Transverse colon (tissue), 4 donors: ENCODE results near the gene ANAPC15.

Experiments used
- EP300 ChIP-seq: sonication (generic); formaldehyde crosslinking; IDR thresholded peaks from one replicate; pipeline ENCODE4 v1.6.1; 2017; ENCODE audit warnings: antibody characterized with exemption, low read depth
- POLR2A ChIP-seq: fragments of 450-650 bp; IDR thresholded peaks from one replicate; pipeline ENCODE4 v1.6.1; 2016; ENCODE audit warnings: antibody characterized with exemption, mild to moderate bottlenecking, moderate library complexity
- POLR2AphosphoS5 ChIP-seq, 3 donors: sonication (generic); formaldehyde crosslinking; IDR thresholded peaks; one replicate each; pipeline ENCODE4 v1.6.1; 2016; ENCODE audit warnings: antibody characterized with exemption in 3 of 3
- TF ChIP-seq, protein P1 (sequence below), 5 experiments: fragments of 200-600 bp in 3 of 5; fragments of 450-650 bp in 2 of 5; sonication (generic) in 3 of 5; IDR thresholded peaks; 1 replicate in 2 of 5; 2 replicates in 3 of 5; pipeline ENCODE4 v1.5.1; 2016 to 2017; ENCODE audit warnings: antibody characterized with exemption in 5 of 5, inconsistent platforms in 3 of 5, mild to moderate bottlenecking in 2 of 5, moderate library complexity in 1 of 5

DNA sequence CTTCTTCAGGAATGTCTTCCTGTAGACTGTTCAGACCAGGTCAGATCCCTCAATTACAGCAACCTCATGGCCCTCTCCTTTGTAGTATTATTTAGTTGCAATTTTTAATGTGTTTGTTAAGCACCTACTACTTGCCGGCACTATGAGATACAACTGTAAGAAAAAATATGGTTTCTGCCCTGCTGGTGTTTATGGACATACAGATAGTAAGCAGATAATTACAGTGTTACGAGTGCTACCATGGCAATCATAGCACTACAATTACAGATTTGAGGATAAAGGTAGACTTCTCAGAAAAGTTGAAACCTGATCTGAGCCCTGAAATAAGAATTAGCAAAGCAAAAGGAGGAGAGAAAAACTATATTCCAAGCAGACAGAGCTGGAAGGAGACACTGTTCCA, 29.1 kb downstream of the ANAPC15 start:
- TF ChIP-seq POLR2A (no peak), POLR2AphosphoS5 (IDR thresholded peaks at IDR 0.05) (no peak), EP300 (no peak)
- TF ChIP-seq, protein P1, sequence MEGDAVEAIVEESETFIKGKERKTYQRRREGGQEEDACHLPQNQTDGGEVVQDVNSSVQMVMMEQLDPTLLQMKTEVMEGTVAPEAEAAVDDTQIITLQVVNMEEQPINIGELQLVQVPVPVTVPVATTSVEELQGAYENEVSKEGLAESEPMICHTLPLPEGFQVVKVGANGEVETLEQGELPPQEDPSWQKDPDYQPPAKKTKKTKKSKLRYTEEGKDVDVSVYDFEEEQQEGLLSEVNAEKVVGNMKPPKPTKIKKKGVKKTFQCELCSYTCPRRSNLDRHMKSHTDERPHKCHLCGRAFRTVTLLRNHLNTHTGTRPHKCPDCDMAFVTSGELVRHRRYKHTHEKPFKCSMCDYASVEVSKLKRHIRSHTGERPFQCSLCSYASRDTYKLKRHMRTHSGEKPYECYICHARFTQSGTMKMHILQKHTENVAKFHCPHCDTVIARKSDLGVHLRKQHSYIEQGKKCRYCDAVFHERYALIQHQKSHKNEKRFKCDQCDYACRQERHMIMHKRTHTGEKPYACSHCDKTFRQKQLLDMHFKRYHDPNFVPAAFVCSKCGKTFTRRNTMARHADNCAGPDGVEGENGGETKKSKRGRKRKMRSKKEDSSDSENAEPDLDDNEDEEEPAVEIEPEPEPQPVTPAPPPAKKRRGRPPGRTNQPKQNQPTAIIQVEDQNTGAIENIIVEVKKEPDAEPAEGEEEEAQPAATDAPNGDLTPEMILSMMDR (IDR thresholded peaks at IDR 0.05) = no peak
